Smooth muscle cell (in vitro differentiated cells): Measurements from ENCODE around the gene PHAF1. TPM values are rescaled to one million over a fixed set of nuclear protein-coding genes. Genes with fewer than 3 reads are reported as not detected.

Experiments used
- DNase-seq: peaks from one replicate; lab custom pipeline; 2025; ENCODE audit not compliant: unreplicated experiment; lab: John Stamatoyannopoulos, UW
- H2AFZ ChIP-seq: fragments of 200-600 bp; sonication (generic); 2 replicates; pipeline ENCODE4 v1.6.0; 2016; ENCODE audit warnings: antibody characterized with exemption, low read depth, mild to moderate bottlenecking
- H3F3A ChIP-seq: fragments of 200-600 bp; sonication (generic); 2 replicates; pipeline ENCODE4 v1.6.0; 2017; ENCODE audit warnings: antibody characterized with exemption, low read depth
- H3K27ac ChIP-seq: fragments of 200-600 bp; sonication (generic); 2 replicates; pipeline ENCODE4 v1.5.1; 2016; ENCODE audit warnings: low read depth, mild to moderate bottlenecking
- H3K27me3 ChIP-seq: fragments of 200-600 bp; sonication (generic); 2 replicates; pipeline ENCODE4 v1.6.1; 2016; ENCODE audit warnings: low read depth, mild to moderate bottlenecking
- H3K36me3 ChIP-seq: fragments of 200-600 bp; sonication (generic); 2 replicates; pipeline ENCODE4 v1.5.1; 2016; ENCODE audit warnings: low read depth
- H3K4me1 ChIP-seq: fragments of 200-600 bp; sonication (generic); 2 replicates; pipeline ENCODE4 v1.5.1; 2016; ENCODE audit warnings: low read depth
- H3K4me2 ChIP-seq: fragments of 200-600 bp; sonication (generic); 2 replicates; pipeline ENCODE4 v1.6.0; 2016; ENCODE audit warnings: mild to moderate bottlenecking
- H3K4me3 ChIP-seq: fragments of 200-600 bp; sonication (generic); 2 replicates; pipeline ENCODE4 v1.5.1; 2016; ENCODE audit warnings: mild to moderate bottlenecking
- H3K79me2 ChIP-seq: fragments of 200-600 bp; sonication (generic); 2 replicates; pipeline ENCODE4 v1.6.0; 2016; ENCODE audit warnings: low read depth, mild to moderate bottlenecking
- H3K9ac ChIP-seq: fragments of 200-600 bp; sonication (generic); 2 replicates; pipeline ENCODE4 v1.6.0; 2016; ENCODE audit warnings: low read depth
- H3K9me3 ChIP-seq: fragments of 200-600 bp; sonication (generic); replicated peaks from 2 replicates; pipeline ENCODE4 v1.5.1; 2016; ENCODE audit warnings: low read depth
- H4K20me1 ChIP-seq: fragments of 200-600 bp; sonication (generic); 2 replicates; pipeline ENCODE4 v1.6.0; 2016; ENCODE audit warnings: low read depth
- CTCF ChIP-seq: fragments of 200-600 bp; sonication (generic); IDR thresholded peaks from 2 replicates; pipeline ENCODE4 v1.5.1; 2017; ENCODE audit warnings: borderline replicate concordance, mild to moderate bottlenecking, antibody characterized with exemption; ENCODE audit not compliant: insufficient read depth, poor library complexity, severe bottlenecking
- WGBS: methylation state at CpG from one replicate; pipeline ENCODE4 v1.1.7; 2016; ENCODE audit warnings: low lambda C conversion rate; 5-methylcytosine and 5-hydroxymethylcytosine counted together
- polyA plus RNA-seq: library from polyadenylated mRNA; unstranded; fragments of >200 nt; fragmentation: Nextera tagmentation; extraction: Ambion mirVana; gene quantifications from 2 replicates; pipeline ENCODE4 v1.2.1, GENCODE V29; 2016
- total RNA-seq: library from RNA; depleted of rRNA; stranded (reverse); fragments of >200 nt; gene quantifications from 2 replicates; pipeline ENCODE4 v1.2.3, GENCODE V29; 2014

PHAF1 gene
- total and polyA plus RNA-seq, 2 experiments from 2014 or later, result 15.5 TPM

DNA sequence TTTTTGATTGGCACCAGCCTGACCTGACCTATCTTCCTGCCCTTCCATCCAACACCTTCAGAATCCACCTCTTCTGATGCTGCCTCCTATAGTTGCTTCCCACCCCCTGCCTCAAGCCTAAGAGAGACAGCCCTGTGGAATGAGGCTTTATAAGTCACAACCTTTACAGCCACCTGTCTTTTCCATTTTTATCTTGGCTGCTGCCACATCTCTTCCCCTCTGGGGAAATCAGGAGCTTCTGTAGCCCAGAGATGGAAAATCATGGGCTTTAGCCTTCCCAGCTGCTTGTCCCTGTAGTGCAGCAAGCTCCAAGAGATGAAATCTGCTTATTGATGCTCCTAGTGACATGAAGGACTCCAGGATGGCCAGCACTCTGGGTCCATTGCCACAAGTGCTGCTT, 18.7 kb downstream of the PHAF1 start:
- Histone ChIP-seq H3K4me2 (no peak overlapping the region), H2AFZ (no peak overlapping the region), H3K9me3 (no peaks in the 10 kb centered on the region), H3K4me3 (no peak overlapping the region), H3K27ac (no peak overlapping the region), H3K36me3 (peaks cover 13% of the 10 kb centered on the region), H3F3A (no peaks in the 10 kb centered on the region), H3K27me3 (no peaks in the 10 kb centered on the region), H3K4me1 (no peaks in the 10 kb centered on the region), H3K9ac (no peak overlapping the region), H4K20me1 (peaks cover 4% of the 10 kb centered on the region), H3K79me2 (no peaks in the 10 kb centered on the region)
- DNase-seq, result no peak
- TF ChIP-seq CTCF, result no peak

DNA sequence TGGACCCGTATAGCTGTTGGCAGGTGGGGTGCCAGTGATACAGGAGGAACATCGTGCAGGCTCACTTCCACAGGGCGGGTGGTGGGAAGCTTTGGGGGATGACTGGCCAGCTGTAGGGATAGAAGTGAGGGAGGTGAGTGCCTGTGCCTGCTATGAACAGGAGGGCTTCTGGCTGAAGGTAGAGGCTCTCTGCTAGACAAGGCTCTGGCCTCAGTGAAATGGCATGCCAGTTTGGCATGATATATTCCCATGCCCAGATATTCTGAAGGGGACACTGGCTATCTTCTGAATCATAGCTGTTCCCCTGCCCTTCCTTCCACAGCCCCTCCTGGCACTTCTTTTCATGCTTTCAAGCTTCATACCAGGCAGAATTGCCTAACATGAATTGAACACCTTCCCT, 19.1 kb downstream of the PHAF1 start:
- H3K36me3 ChIP-seq, result peaks cover 8% of the 10 kb centered on the region
- no peaks in the 10 kb centered on the region for H3K4me1 ChIP-seq
- no peaks in the 10 kb centered on the region for H3K9me3 ChIP-seq
- H2AFZ ChIP-seq, result no peak overlapping the region
- H3K9ac ChIP-seq, result no peak overlapping the region
- H3K27me3 ChIP-seq, result no peaks in the 10 kb centered on the region
- no peaks in the 10 kb centered on the region for H4K20me1 ChIP-seq
- H3F3A ChIP-seq, result no peaks in the 10 kb centered on the region
- WGBS, result 100% methylated on average over 3 of the region's 3 CpGs
- no peak overlapping the region for H3K4me3 ChIP-seq
- no peaks in the 10 kb centered on the region for H3K79me2 ChIP-seq
- no peak overlapping the region for H3K4me2 ChIP-seq
- no peak for DNase-seq
- H3K27ac ChIP-seq, result no peak overlapping the region
- TF ChIP-seq CTCF, result no peak

- H3K4me2 ChIP-seq, result no peak overlapping the region
- H3K9ac ChIP-seq, result no peak overlapping the region
- H3F3A ChIP-seq, result no peaks in the 10 kb centered on the region
- no peaks in the 10 kb centered on the region for H4K20me1 ChIP-seq
- H3K36me3 ChIP-seq, result peaks cover 10% of the 10 kb centered on the region
- H3K27ac ChIP-seq, result no peak overlapping the region
- DNase-seq, result no peak
- no peak for TF ChIP-seq CTCF
- WGBS, result 96% methylated on average over 3 of the region's 3 CpGs
- H3K9me3 ChIP-seq, result no peaks in the 10 kb centered on the region
- H3K79me2 ChIP-seq, result no peaks in the 10 kb centered on the region
- no peak overlapping the region for H2AFZ ChIP-seq
- no peak overlapping the region for H3K4me3 ChIP-seq
- H3K4me1 ChIP-seq, result no peaks in the 10 kb centered on the region
- no peaks in the 10 kb centered on the region for H3K27me3 ChIP-seq
Measured at GRCh38 chr16:67129422-67129821, 19.7 kb downstream of the PHAF1 start.

- no peak for TF ChIP-seq CTCF
Measured at GRCh38 chr16:67137605-67138004, 27.9 kb downstream of the PHAF1 start.

More at GRCh38 chr16:67137605-67138004, 27.9 kb downstream of the PHAF1 start:
- Histone ChIP-seq H3K9me3 (no peaks in the 10 kb centered on the region), H4K20me1 (no peaks in the 10 kb centered on the region), H3K36me3 (peaks cover 19% of the 10 kb centered on the region), H3K9ac (no peak overlapping the region), H3K4me1 (no peaks in the 10 kb centered on the region), H3K4me2 (no peak overlapping the region), H3F3A (no peaks in the 10 kb centered on the region), H3K27ac (no peak overlapping the region), H2AFZ (no peak overlapping the region), H3K4me3 (no peak overlapping the region), H3K79me2 (no peaks in the 10 kb centered on the region), H3K27me3 (no peaks in the 10 kb centered on the region)
- 81% methylated on average over 3 of the region's 3 CpGs for WGBS
- no peak for DNase-seq
